GM12878 (cell line): ENCODE results near the gene CAPZB. TPM values are rescaled to one million over a fixed set of nuclear protein-coding genes. Genes with fewer than 3 reads are reported as not detected.
A peak's percentile ranks its signal among the peaks of the same experiment; 100 is the strongest.

Experiments used
- EGR1 ChIP-seq, 2 experiments: IDR thresholded peaks; 1 replicate in 1 of 2; 2 replicates in 1 of 2; pipeline ENCODE4 v1.6.1; 2011 to 2012; ENCODE audit warnings: low read depth in 2 of 2, low read length in 2 of 2, borderline replicate concordance in 1 of 2, mild to moderate bottlenecking in 1 of 2, moderate library complexity in 1 of 2
- NBN ChIP-seq: fragments of 450-650 bp; IDR thresholded peaks from 2 replicates; pipeline ENCODE4 v1.6.1; 2016
- NFYB ChIP-seq: IDR thresholded peaks from 2 replicates; pipeline ENCODE4 v1.6.1; 2011; ENCODE audit warnings: low read depth, mild to moderate bottlenecking, low read length, improper control_type of control experiment, moderate library complexity; ENCODE audit not compliant: insufficient read depth
- NR2C1 ChIP-seq: fragments of 450-650 bp; IDR thresholded peaks from 2 replicates; pipeline ENCODE4 v1.6.1; 2017; ENCODE audit warnings: antibody characterized with exemption, mild to moderate bottlenecking, moderate library complexity
- PAX8 ChIP-seq: fragments of 450-650 bp; IDR thresholded peaks from 2 replicates; pipeline ENCODE4 v1.6.1; 2017; ENCODE audit warnings: mild to moderate bottlenecking, moderate library complexity
- POLR2A ChIP-seq: IDR thresholded peaks from 2 replicates; pipeline ENCODE4 v1.6.1; 2011; ENCODE audit warnings: low read depth, mild to moderate bottlenecking, low read length
- POLR2AphosphoS5 ChIP-seq: IDR thresholded peaks from 2 replicates; pipeline ENCODE4 v1.6.1; 2011; ENCODE audit warnings: mild to moderate bottlenecking, low read length, inconsistent platforms
- SMC3 ChIP-seq: IDR thresholded peaks from 2 replicates; pipeline ENCODE4 v1.6.1; 2011; ENCODE audit warnings: low read length, improper control_type of control experiment, borderline replicate concordance
- YBX1 ChIP-seq: fragments of 450-650 bp; IDR thresholded peaks from 2 replicates; pipeline ENCODE4 v1.6.1; 2016; ENCODE audit warnings: antibody characterized with exemption
- polyA plus RNA-seq, 11 experiments: library from polyadenylated mRNA; depleted of rRNA in 4 of 11; unstranded in 6 of 11; stranded (reverse) in 5 of 11; fragments of >200 nt; fragmentation: Nextera tagmentation in 4 of 11; fragmentation: Illumina TruSeq in 1 of 11; extraction: Ambion mirVana in 4 of 11; extraction: Trizol in 1 of 11; gene quantifications; 1 replicate in 1 of 11; 2 replicates in 10 of 11; pipeline versions ENCODE4 v1.2.1 to v1.2.3, GENCODE V29; 2011 to 2016; ENCODE audit warnings: inconsistent platforms in 2 of 11, missing spikeins in 2 of 11, low read depth in 1 of 11
- total RNA-seq, 4 experiments: library from RNA; depleted of rRNA in 3 of 4; stranded (reverse); fragments of >200 nt in 3 of 4; fragmentation: Illumina TruSeq in 1 of 4; extraction: Trizol in 1 of 4; gene quantifications; 2 replicates each; pipeline versions ENCODE4 v1.2.1 to v1.2.3, GENCODE V29; 2013 to 2021
- TF ChIP-seq, protein P1 (sequence below): fragments of 450-650 bp; IDR thresholded peaks from 2 replicates; pipeline ENCODE4 v1.6.1; 2017; ENCODE audit warnings: mild to moderate bottlenecking, moderate library complexity
- TF ChIP-seq, protein P2 (sequence below): IDR thresholded peaks from 2 replicates; pipeline ENCODE4 v1.6.1; 2011; ENCODE audit warnings: borderline replicate concordance, low read depth, mild to moderate bottlenecking, moderate library complexity, low read length; ENCODE audit not compliant: insufficient read depth, poor library complexity, severe bottlenecking
- TF ChIP-seq, protein P3 (sequence below): fragments of 450-650 bp; IDR thresholded peaks from 2 replicates; pipeline ENCODE4 v1.6.1; 2017; ENCODE audit warnings: mild to moderate bottlenecking, low read depth, inconsistent platforms; ENCODE audit not compliant: poor library complexity, severe bottlenecking

The CAPZB gene
- total and polyA plus RNA-seq, 10 of the 15 experiments (the other 5 are each of a cell fraction or from before 2014, with no cell fraction given) = 104 to 454 (median 213) TPM

DNA sequence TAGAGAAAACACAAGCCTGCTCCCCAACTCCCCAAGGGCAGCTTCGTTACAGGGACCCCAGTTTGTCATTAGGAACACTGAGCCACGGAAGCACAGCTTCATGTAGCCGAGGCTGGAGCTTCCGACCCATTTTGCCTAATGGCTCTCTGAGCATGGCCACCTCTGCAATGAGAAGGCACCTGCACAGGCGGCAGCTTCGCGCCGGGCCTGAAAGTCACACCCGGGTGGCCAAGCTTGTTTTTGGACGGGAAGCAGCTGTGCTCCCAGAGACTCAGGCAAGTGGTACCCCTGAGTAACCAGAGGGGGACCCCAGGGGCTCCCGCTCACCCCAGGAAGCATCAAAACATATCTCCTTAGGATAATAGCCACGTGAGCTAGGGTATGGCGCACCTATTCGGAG lies 92.3 kb downstream of the CAPZB start (continued):
- TF ChIP-seq, protein P1, sequence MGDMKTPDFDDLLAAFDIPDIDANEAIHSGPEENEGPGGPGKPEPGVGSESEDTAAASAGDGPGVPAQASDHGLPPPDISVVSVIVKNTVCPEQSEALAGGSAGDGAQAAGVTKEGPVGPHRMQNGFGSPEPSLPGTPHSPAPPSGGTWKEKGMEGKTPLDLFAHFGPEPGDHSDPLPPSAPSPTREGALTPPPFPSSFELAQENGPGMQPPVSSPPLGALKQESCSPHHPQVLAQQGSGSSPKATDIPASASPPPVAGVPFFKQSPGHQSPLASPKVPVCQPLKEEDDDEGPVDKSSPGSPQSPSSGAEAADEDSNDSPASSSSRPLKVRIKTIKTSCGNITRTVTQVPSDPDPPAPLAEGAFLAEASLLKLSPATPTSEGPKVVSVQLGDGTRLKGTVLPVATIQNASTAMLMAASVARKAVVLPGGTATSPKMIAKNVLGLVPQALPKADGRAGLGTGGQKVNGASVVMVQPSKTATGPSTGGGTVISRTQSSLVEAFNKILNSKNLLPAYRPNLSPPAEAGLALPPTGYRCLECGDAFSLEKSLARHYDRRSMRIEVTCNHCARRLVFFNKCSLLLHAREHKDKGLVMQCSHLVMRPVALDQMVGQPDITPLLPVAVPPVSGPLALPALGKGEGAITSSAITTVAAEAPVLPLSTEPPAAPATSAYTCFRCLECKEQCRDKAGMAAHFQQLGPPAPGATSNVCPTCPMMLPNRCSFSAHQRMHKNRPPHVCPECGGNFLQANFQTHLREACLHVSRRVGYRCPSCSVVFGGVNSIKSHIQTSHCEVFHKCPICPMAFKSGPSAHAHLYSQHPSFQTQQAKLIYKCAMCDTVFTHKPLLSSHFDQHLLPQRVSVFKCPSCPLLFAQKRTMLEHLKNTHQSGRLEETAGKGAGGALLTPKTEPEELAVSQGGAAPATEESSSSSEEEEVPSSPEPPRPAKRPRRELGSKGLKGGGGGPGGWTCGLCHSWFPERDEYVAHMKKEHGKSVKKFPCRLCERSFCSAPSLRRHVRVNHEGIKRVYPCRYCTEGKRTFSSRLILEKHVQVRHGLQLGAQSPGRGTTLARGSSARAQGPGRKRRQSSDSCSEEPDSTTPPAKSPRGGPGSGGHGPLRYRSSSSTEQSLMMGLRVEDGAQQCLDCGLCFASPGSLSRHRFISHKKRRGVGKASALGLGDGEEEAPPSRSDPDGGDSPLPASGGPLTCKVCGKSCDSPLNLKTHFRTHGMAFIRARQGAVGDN = peak; percentile 56; the same call in 1 of the 2 replicates
- TF ChIP-seq, protein P2, sequence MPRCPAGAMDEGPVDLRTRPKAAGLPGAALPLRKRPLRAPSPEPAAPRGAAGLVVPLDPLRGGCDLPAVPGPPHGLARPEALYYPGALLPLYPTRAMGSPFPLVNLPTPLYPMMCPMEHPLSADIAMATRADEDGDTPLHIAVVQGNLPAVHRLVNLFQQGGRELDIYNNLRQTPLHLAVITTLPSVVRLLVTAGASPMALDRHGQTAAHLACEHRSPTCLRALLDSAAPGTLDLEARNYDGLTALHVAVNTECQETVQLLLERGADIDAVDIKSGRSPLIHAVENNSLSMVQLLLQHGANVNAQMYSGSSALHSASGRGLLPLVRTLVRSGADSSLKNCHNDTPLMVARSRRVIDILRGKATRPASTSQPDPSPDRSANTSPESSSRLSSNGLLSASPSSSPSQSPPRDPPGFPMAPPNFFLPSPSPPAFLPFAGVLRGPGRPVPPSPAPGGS = no peak
- no peak for TF ChIP-seq NFYB
- TF ChIP-seq NR2C1 = no peak
- no peak; the same call in none of the 2 replicates for TF ChIP-seq POLR2A
- TF ChIP-seq PAX8 = no peak
- TF ChIP-seq YBX1 = no peak
- no peak for TF ChIP-seq EGR1 (IDR thresholded peaks at IDR 0.05; ENCODE audit: borderline replicate concordance in 1 of 2, low read depth in 2 of 2, low read length in 2 of 2)
- TF ChIP-seq SMC3 = no peak
- TF ChIP-seq POLR2AphosphoS5 = no peak
- TF ChIP-seq, protein P3, sequence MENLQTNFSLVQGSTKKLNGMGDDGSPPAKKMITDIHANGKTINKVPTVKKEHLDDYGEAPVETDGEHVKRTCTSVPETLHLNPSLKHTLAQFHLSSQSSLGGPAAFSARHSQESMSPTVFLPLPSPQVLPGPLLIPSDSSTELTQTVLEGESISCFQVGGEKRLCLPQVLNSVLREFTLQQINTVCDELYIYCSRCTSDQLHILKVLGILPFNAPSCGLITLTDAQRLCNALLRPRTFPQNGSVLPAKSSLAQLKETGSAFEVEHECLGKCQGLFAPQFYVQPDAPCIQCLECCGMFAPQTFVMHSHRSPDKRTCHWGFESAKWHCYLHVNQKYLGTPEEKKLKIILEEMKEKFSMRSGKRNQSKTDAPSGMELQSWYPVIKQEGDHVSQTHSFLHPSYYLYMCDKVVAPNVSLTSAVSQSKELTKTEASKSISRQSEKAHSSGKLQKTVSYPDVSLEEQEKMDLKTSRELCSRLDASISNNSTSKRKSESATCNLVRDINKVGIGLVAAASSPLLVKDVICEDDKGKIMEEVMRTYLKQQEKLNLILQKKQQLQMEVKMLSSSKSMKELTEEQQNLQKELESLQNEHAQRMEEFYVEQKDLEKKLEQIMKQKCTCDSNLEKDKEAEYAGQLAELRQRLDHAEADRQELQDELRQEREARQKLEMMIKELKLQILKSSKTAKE = no peak
- no peak for TF ChIP-seq NBN
